Fibroblast of the aortic adventitia (primary cell): ENCODE data around the gene RFLNA. TPM values are rescaled to one million over a fixed set of nuclear protein-coding genes. Genes with fewer than 3 reads are reported as not detected.
A peak's percentile ranks its signal among the peaks of the same experiment; 100 is the strongest.

Experiments
- DNase-seq: peaks from one replicate; pipeline ENCODE4 v3.0.0-alpha.2; 2010; ENCODE audit warnings: low read depth
- H3K4me3 ChIP-seq: 2 replicates; pipeline ENCODE4 v1.5.1; 2011; ENCODE audit warnings: low read depth, mild to moderate bottlenecking, control low read depth, low read length, moderate library complexity
- CTCF ChIP-seq: IDR thresholded peaks from 2 replicates; pipeline ENCODE4 v1.5.1; 2011; ENCODE audit warnings: mild to moderate bottlenecking, low read length, control low read depth, inconsistent platforms; ENCODE audit not compliant: insufficient read depth
- total RNA-seq: library from RNA; depleted of rRNA; stranded (reverse); fragments of >200 nt; gene quantifications from 2 replicates; pipeline ENCODE4 v1.2.3, GENCODE V29; 2012; ENCODE audit warnings: low replicate concordance

The RFLNA gene
- total RNA-seq = 0.45 and 1.1 TPM in 2 replicates

GRCh38 chr12:124294780-124295341 is at the start of gene RFLNA:
Gene RFLNA (plus strand): TSS chr12:124295093. CDS start chr12:124295430, 337 bp downstream.
- no peak within 1 kb of the TSS for H3K4me3 ChIP-seq
- no peak for DNase-seq
- TF ChIP-seq CTCF = no peak

GRCh38 chr12:124247331-124247730 is 47.6 kb upstream of the RFLNA start:
- DNase-seq = no peak
- H3K4me3 ChIP-seq = no peak overlapping the region
- no peak for TF ChIP-seq CTCF

DNA sequence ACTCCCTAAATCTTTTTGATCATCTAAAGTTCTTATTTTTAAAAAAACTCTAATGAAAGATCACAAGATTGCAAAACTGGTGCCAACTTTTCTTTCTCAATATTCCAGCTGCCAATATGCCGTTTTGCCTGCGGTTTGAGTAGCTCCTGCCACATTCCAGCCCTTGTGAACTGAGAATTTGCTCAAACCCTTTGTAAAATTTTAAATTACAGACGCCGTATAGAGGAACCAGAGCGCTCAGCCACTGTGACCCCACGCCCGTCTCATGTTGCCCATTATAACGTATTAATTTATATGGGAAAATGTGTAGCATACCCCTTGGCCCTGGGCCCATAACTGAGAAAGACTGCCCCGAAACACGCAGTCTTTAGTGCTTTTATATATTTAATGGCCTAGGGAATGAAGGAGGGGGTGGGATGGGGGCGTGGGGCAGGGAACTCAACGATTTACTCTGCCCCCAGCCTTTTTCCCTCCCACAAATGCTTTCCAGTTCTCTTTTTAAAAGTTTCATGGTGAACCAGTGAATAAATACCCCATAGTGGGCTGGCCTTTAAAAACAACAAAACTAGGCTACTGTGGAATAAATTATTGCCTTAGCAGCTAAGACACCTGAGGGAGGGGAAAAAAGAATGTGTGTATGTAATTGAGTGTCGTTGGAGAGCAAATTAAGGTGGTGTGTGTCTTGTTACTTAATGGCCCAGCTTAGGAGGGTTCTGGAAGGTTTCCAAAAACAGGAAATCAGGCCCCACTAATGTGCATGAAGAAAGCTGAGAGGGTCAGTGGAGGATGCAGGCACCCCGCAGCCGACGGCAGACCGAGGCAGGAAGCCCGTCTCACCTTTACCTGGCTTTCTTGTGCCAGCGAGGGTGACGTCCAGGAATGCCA is 45.7 kb upstream of the RFLNA start:
- no peak for TF ChIP-seq CTCF
- no peak overlapping the region for H3K4me3 ChIP-seq
- peak; percentile 25 for DNase-seq

GRCh38 chr12:124251186-124251585 is 43.7 kb upstream of the RFLNA start:
- H3K4me3 ChIP-seq = no peak overlapping the region
- no peak for TF ChIP-seq CTCF

DNA sequence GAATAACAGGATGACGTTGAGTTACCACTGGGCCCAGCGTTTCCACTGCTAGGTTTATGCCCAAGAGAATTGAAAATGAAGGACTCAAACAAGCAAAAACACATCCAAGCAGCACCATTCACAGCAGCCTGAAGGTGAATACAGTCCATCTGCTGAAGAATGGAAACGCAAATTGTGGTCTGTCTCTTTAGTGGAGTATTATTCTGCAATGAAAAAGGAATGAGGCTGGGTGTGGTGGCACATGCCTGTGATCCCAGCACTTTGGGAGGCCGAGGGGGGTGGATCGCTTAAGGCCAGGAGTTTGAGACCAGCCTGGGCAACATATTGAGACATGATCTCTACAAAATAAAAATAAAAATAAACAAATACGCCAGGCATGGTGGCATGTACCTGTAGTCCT is 41.9 kb upstream of the RFLNA start:
- no peak for TF ChIP-seq CTCF
- H3K4me3 ChIP-seq = no peak overlapping the region
- no peak for DNase-seq

More at GRCh38 chr12:124251186-124251585, 43.7 kb upstream of the RFLNA start:
- DNase-seq = no peak

GRCh38 chr12:124254126-124254525 is 40.8 kb upstream of the RFLNA start:
- TF ChIP-seq CTCF = no peak
- no peak overlapping the region for H3K4me3 ChIP-seq
- no peak for DNase-seq
